Heart left ventricle (tissue), 16 donors: ENCODE data around the gene SLC6A3. TPM values are rescaled to one million over a fixed set of nuclear protein-coding genes. Genes with fewer than 3 reads are reported as not detected.
A peak's percentile ranks its signal among the peaks of the same experiment; 100 is the strongest.

Experiments
- ATAC-seq, 4 donors: fragments of 200-7000 bp; cut with Tn5 transposase; one replicate each; pipeline ENCODE4 v1.9.1; 2020 to 2022; ENCODE audit warnings: moderate library complexity in 4 of 4, mild to moderate bottlenecking in 3 of 4, moderate number of reproducible peaks in 1 of 4
- DNase-seq, 5 donors: peaks; one replicate each; pipeline ENCODE4 v3.0.0-alpha.2; 2020
- H3K27ac ChIP-seq, 12 donors: fragments of 200-600 bp; sonication (generic) in 4 of 12; one replicate each; pipeline versions ENCODE4 v1.5.0 to v1.8.0; 2016 to 2022; ENCODE audit warnings: mild to moderate bottlenecking in 2 of 12
- H3K27me3 ChIP-seq, 9 donors: fragments of 200-600 bp; sonication (generic) in 2 of 9; one replicate each; pipeline versions ENCODE4 v1.5.1 to v1.8.0; 2016 to 2022; ENCODE audit warnings: mild to moderate bottlenecking in 3 of 9
- H3K36me3 ChIP-seq, 9 donors: fragments of 200-600 bp; sonication (generic) in 2 of 9; one replicate each; pipeline versions ENCODE4 v1.5.0 to v1.8.0; 2018 to 2022; ENCODE audit warnings: mild to moderate bottlenecking in 2 of 9
- H3K4me1 ChIP-seq, 12 donors: fragments of 200-600 bp; sonication (generic) in 4 of 12; one replicate each; pipeline versions ENCODE4 v1.5.0 to v1.8.0; 2016 to 2022; ENCODE audit warnings: mild to moderate bottlenecking in 3 of 12
- H3K4me3 ChIP-seq, 12 donors: fragments of 200-600 bp; sonication (generic) in 4 of 12; one replicate each; pipeline versions ENCODE4 v1.5.0 to v1.8.0; 2017 to 2022; ENCODE audit warnings: mild to moderate bottlenecking in 9 of 12, moderate library complexity in 4 of 12
- H3K9me3 ChIP-seq, 12 donors: fragments of 200-600 bp; sonication (generic) in 4 of 12; one replicate each; pipeline versions ENCODE4 v1.5.0 to v1.8.0; 2016 to 2022; ENCODE audit warnings: mild to moderate bottlenecking in 1 of 12
- POLR2A ChIP-seq, 2 donors: fragments of 450-650 bp; IDR thresholded peaks; one replicate each; pipeline ENCODE4 v1.6.1; 2017; ENCODE audit warnings: antibody characterized with exemption in 2 of 2, mild to moderate bottlenecking in 2 of 2, moderate library complexity in 2 of 2
- WGBS, 4 donors: extraction: QIAGEN DNeasy Blood & Tissue Kit in 2 of 4; methylation state at CpG; one replicate each; pipeline versions ENCODE4 v1.1.5 to v1.1.7; 2013 to 2018; 5-methylcytosine and 5-hydroxymethylcytosine counted together
- intact Hi-C, 10 donors: fragments of 100-400 bp; cut with DNase I; formaldehyde crosslinking; loops; one replicate each; pipeline versions ENCODE4 v1.11.1 to v1.14.2; 2022
- polyA plus RNA-seq, 2 donors: library from polyadenylated mRNA; stranded (reverse); fragments of 200-250 nt; gene quantifications; one replicate each; pipeline ENCODE4 v1.2.3, GENCODE V29; 2013
- total RNA-seq, 9 donors: library from RNA; depleted of rRNA in 2 of 9; stranded (reverse); fragments of >200 nt in 2 of 9; fragmentation: NEBNext Ultra II Directional in 3 of 9; extraction: Animal tissue kit (Norgen Biotek cat#: 25700) in 3 of 9; gene quantifications; one replicate each; pipeline versions ENCODE4 v1.1.0 to v1.2.4, GENCODE V29; 2016 to 2023
- TF ChIP-seq, protein P1 (sequence below), 12 donors: fragments of 200-600 bp; sonication (generic) in 4 of 12; IDR thresholded peaks; one replicate each; pipeline versions ENCODE4 v1.5.0 to v1.8.0; 2018 to 2022; ENCODE audit warnings: antibody characterized with exemption in 12 of 12, mild to moderate bottlenecking in 5 of 12
- donor health status: ischemic (EF 13 %, LVEDD 7.1; RV severe dilation, severe dysfunction).
- donor health status: healthy with polysubstance abuse.
- donor health status: DM: no; HTN: yes; CAD: no.
- donor health status: DM: no; HTN: no; CAD: no.
- donor health status: ischemic (EF 25% LVEDD 6.9; RV normal size, moderate dysfunction).
- donor health status: ischemic (EF 25% LVEDD 5.7; RV mildly dilated, moderate dysfunction).
- donor health status: healthy.
- donor health status: DM: yes; HTN: yes; CAD: no.
- donor health status: ischemic (EF 35%, LVEDD 5.7; RV mildly dilated, moderate dysfunction).
- donor health status: nonischemic (EF 11% LVEDD 7.7; RV severe dilation, severe dysfunction).
- donor health status: DM: yes; HTN: yes; CAD: no.
- donor health status: PGD.
- donor health status: ischemic (EF 29% LVEDD 5.4; RV normal size, mild dysfunction).
- donor health status: nonischemic (EF 23%, LVEDD 6.1; RV moderate dilation, normal function).

The SLC6A3 gene
- total and polyA plus RNA-seq, 11 donors = 0.06 to 0.29 (median 0.11) TPM; not detected in 7

DNA sequence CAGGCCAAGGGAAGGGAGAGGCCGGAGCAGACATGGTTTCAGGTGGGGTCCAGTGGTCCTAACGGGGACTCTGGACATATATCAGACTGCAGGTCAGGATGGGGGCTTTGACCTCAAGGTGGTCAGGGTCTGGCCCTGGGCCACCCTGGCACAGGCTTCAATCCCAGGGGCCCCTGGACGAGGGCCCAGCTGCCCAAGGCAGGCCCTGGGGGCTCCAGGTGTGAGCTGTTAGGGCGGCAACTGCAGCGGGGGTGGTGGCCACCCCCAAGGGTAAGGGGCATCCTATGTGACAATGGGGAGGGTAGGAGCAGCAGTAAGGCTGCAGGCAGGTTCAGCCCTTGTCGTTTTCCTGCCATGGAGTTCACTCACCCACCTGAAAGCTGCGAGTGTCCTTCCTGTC is 54.9 kb downstream of the SLC6A3 start:
- DNase-seq = no peak
- peaks cover 0 to 46% (median 9%) of the 10 kb centered on the region in 9 donors for H3K27me3 ChIP-seq
- no peak overlapping the region for H3K27ac ChIP-seq
- H3K4me1 ChIP-seq = peaks cover 0 to 14% (median 5%) of the 10 kb centered on the region in 12 donors
- ATAC-seq = no peak
- intact Hi-C loops = no loop called here
- H3K36me3 ChIP-seq = no peaks in the 10 kb centered on the region
- no peaks in the 10 kb centered on the region for H3K9me3 ChIP-seq
- no peak overlapping the region for H3K4me3 ChIP-seq
- WGBS, 4 donors = 66 to 77% (median 73%) methylated on average over 5 to 7 of the region's 7 CpGs
- TF ChIP-seq POLR2A (IDR thresholded peaks at IDR 0.05) = no peak
- TF ChIP-seq, protein P1, sequence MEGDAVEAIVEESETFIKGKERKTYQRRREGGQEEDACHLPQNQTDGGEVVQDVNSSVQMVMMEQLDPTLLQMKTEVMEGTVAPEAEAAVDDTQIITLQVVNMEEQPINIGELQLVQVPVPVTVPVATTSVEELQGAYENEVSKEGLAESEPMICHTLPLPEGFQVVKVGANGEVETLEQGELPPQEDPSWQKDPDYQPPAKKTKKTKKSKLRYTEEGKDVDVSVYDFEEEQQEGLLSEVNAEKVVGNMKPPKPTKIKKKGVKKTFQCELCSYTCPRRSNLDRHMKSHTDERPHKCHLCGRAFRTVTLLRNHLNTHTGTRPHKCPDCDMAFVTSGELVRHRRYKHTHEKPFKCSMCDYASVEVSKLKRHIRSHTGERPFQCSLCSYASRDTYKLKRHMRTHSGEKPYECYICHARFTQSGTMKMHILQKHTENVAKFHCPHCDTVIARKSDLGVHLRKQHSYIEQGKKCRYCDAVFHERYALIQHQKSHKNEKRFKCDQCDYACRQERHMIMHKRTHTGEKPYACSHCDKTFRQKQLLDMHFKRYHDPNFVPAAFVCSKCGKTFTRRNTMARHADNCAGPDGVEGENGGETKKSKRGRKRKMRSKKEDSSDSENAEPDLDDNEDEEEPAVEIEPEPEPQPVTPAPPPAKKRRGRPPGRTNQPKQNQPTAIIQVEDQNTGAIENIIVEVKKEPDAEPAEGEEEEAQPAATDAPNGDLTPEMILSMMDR (IDR thresholded peaks at IDR 0.05) = no peak

DNA sequence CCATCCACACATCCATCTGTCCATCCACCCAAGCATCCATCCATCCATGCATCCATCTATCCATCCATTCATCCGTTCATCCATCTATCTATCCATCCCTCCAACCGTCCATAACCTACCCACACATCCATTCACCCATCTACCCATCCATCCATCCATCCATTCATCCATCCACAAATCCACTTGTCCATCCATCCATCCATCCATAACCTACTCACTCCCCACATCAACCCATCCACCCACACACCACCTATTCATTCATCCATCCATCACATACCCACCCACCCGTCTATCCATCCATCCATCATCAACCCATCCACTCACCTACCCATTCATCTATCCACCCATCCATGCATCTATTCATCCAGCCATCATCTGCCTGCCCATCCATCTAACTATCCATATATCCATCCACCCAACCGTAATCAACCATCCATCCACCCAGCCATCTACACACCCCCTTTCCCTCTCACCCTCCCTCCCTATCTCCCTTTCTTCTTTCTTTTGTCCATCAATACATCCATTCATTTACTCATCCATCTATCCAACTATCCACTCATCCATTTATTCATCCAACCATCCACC is 56.8 kb downstream of the SLC6A3 start:
- TF ChIP-seq, protein P1 (IDR thresholded peaks at IDR 0.05) = no peak
- no peak for TF ChIP-seq POLR2A (IDR thresholded peaks at IDR 0.05)
- Histone ChIP-seq H3K4me1 (peaks cover 0 to 15% (median 5%) of the 10 kb centered on the region in 12 donors), H3K27ac (no peak overlapping the region), H3K36me3 (no peaks in the 10 kb centered on the region), H3K4me3 (no peak overlapping the region), H3K9me3 (no peaks in the 10 kb centered on the region), H3K27me3 (peaks cover 0 to 33% (median 8%) of the 10 kb centered on the region in 9 donors)
- DNase-seq (no peak), ATAC-seq (no peak)
- intact Hi-C loops = loop anchor here in 7 of 10 donors (5.0 to 10.0 kb wide), 2 partner anchors 254 to 256 kb away; no protein-coding TSS in a partner anchor
- WGBS, 4 donors = 75 to 88% (median 82%) methylated on average over 4 of the region's 4 CpGs

DNA sequence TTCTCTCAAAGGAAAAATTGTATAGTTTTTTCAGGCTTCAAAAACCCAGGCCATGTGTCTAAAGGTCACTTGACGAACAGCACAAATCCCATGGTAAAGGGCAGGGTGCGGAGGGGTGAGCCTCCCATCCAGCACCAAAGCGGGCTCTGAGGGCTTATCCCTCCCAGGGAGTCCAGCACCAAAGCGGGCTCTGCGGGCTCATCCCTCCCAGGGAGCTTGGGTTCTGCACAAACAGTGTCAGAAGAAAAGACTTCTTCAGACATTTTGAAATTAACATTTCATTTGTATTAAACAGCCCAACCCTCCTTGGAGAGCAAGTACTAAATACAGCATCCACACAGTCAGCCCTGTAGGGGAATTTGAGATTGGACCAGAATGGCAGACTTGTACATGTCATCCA is 57.4 kb downstream of the SLC6A3 start:
- Histone ChIP-seq H3K27me3 (peaks cover 0 to 33% (median 8%) of the 10 kb centered on the region in 9 donors), H3K36me3 (no peaks in the 10 kb centered on the region), H3K4me1 (peaks cover 0 to 15% (median 5%) of the 10 kb centered on the region in 12 donors), H3K9me3 (no peaks in the 10 kb centered on the region), H3K27ac (no peak overlapping the region), H3K4me3 (no peak overlapping the region)
- intact Hi-C loops = loop anchor here in 7 of 10 donors (5.0 to 10.0 kb wide), 2 partner anchors 254 to 257 kb away; no protein-coding TSS in a partner anchor
- 88 to 91% (median 90%) methylated on average over 5 of the region's 5 CpGs for WGBS, 4 donors
- DNase-seq (no peak), ATAC-seq (no peak)
- TF ChIP-seq, protein P1 (IDR thresholded peaks at IDR 0.05) = no peak
- no peak for TF ChIP-seq POLR2A (IDR thresholded peaks at IDR 0.05)

DNA sequence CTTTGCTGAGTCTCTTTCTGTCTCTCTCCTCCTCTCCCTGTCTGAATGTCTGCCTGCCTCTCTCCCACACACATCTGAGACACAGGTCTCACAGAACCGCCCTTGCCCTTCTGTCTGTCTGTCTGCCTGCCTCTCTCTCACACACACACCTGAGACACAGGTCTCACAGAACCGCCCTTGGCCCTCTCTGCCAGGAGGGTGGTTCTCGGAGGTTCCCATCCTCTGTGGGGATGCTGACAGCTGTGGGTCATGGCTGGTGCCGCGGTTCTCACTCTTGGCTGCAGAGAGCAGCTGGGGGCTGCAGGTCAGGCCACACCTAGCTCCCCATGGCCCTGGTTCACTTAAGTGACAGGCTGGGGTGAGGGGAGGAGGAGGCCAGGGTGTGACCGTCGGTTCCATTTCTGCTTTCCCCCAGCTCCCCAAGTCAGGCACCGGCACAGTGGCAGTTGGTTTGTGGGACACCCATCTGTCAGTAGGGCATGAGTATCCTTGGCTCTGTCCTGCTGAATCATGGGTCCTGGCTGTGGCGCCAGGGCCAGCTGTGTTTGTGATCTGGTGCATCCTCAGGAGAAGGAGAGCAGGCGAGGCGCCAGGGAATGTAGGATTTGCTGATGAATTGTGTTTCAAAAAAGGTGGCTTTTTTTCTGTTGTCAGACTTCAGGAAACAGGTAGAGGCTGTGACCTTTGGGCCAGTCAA is 58.0 kb downstream of the SLC6A3 start:
- no peaks in the 10 kb centered on the region for H3K9me3 ChIP-seq
- H3K4me1 ChIP-seq = peaks cover 0 to 15% (median 5%) of the 10 kb centered on the region in 12 donors
- TF ChIP-seq, protein P1 (IDR thresholded peaks at IDR 0.05) = no peak
- no peak for TF ChIP-seq POLR2A (IDR thresholded peaks at IDR 0.05)
- 64 to 77% (median 68%) methylated on average over 10 to 11 of the region's 11 CpGs for WGBS, 4 donors
- peaks cover 0 to 35% (median 8%) of the 10 kb centered on the region in 9 donors for H3K27me3 ChIP-seq
- intact Hi-C loops = loop anchor here in 7 of 10 donors (5.0 to 10.0 kb wide), 2 partner anchors 255 to 258 kb away; no protein-coding TSS in a partner anchor
- no peak for ATAC-seq
- no peaks in the 10 kb centered on the region for H3K36me3 ChIP-seq
- peak overlapping the region in 1 of 12 donors; percentile 90 for H3K27ac ChIP-seq
- no peak for DNase-seq
- H3K4me3 ChIP-seq = no peak overlapping the region
